Keratinocyte (primary cell): Measurements from ENCODE around the gene LRCOL1. TPM values are rescaled to one million over a fixed set of nuclear protein-coding genes. Genes with fewer than 3 reads are reported as not detected.

ENCODE experiments used
- DNase-seq: peaks from one replicate; pipeline ENCODE4 v3.0.0-alpha.2; 2011; ENCODE audit warnings: low read depth, missing footprints, low spot score
- FAIRE-seq: peaks from 2 replicates; lab custom pipeline; 2011; peaks lifted over from hg19 to GRCh38; lab: Jason Lieb, UNC
- H2AFZ ChIP-seq: 2 replicates; pipeline ENCODE4 v1.6.0; 2012; ENCODE audit warnings: low read length, control low read depth, inconsistent platforms; ENCODE audit not compliant: control insufficient read depth
- H3K27ac ChIP-seq: 2 replicates; pipeline ENCODE4 v1.5.1; 2011; ENCODE audit warnings: low read length; ENCODE audit not compliant: control insufficient read depth, insufficient read depth
- H3K27me3 ChIP-seq: 3 replicates; pipeline ENCODE4 v1.6.0; 2011; ENCODE audit warnings: low read length; ENCODE audit not compliant: control insufficient read depth, insufficient read depth; ENCODE audit errors: extremely low read depth
- H3K36me3 ChIP-seq, 2 experiments: 2 replicates in 1 of 2; 3 replicates in 1 of 2; pipeline ENCODE4 v1.5.1; 2011; ENCODE audit warnings: low read length in 2 of 2, mild to moderate bottlenecking in 1 of 2; ENCODE audit not compliant: control insufficient read depth in 2 of 2, insufficient read depth in 2 of 2; ENCODE audit errors: extremely low read depth in 1 of 2
- H3K4me1 ChIP-seq: 3 replicates; pipeline ENCODE4 v1.5.1; 2011; ENCODE audit warnings: low read length; ENCODE audit not compliant: control insufficient read depth, insufficient read depth; ENCODE audit errors: extremely low read depth
- H3K4me2 ChIP-seq: 3 replicates; pipeline ENCODE4 v1.6.0; 2011; ENCODE audit warnings: low read depth, low read length; ENCODE audit not compliant: control insufficient read depth, insufficient read depth; ENCODE audit errors: extremely low read depth
- H3K4me3 ChIP-seq, 3 experiments: fragments of 200-600 bp in 1 of 3; sonication (generic) in 1 of 3; 2 replicates in 2 of 3; 3 replicates in 1 of 3; pipeline ENCODE4 v1.5.1; 2011 to 2016; ENCODE audit warnings: low read length in 3 of 3, mild to moderate bottlenecking in 3 of 3, control low read depth in 2 of 3, inconsistent platforms in 1 of 3, low read depth in 1 of 3, mixed read lengths in 1 of 3, mixed run types in 1 of 3, moderate library complexity in 1 of 3; ENCODE audit not compliant: control insufficient read depth in 2 of 3, insufficient read depth in 2 of 3; ENCODE audit errors: extremely low read depth in 1 of 3
- H3K79me2 ChIP-seq: 2 replicates; pipeline ENCODE4 v1.6.0; 2012; ENCODE audit warnings: low read length; ENCODE audit not compliant: control insufficient read depth, insufficient read depth
- H3K9ac ChIP-seq: 3 replicates; pipeline ENCODE4 v1.6.0; 2011; ENCODE audit warnings: low read length; ENCODE audit not compliant: control insufficient read depth, insufficient read depth; ENCODE audit errors: extremely low read depth
- H3K9me1 ChIP-seq: 3 replicates; pipeline ENCODE4 v1.6.0; 2011; ENCODE audit warnings: low read length; ENCODE audit not compliant: control insufficient read depth, insufficient read depth; ENCODE audit errors: extremely low read depth
- H3K9me3 ChIP-seq: 2 replicates; pipeline ENCODE4 v1.5.1; 2012; ENCODE audit warnings: low read depth, low read length; ENCODE audit not compliant: control insufficient read depth
- H4K20me1 ChIP-seq: 3 replicates; pipeline ENCODE4 v1.6.0; 2011; ENCODE audit warnings: low read length; ENCODE audit not compliant: control insufficient read depth, insufficient read depth; ENCODE audit errors: extremely low read depth
- EZH2 ChIP-seq: IDR thresholded peaks from one replicate; pipeline ENCODE4 v1.6.1; 2012; ENCODE audit warnings: inconsistent platforms, mild to moderate bottlenecking, low read length, moderate library complexity
- dilution Hi-C: fragments of 300-500 bp; cut with MboI; formaldehyde crosslinking; loops from one replicate; pipeline ENCODE4 v1.7.0; 2020; ENCODE audit warnings: low sequenced_read_pairs; ENCODE audit not compliant: extremely low pct_ligation_motif_present
- polyA plus RNA-seq, 5 experiments: library from polyadenylated mRNA; depleted of rRNA in 3 of 5; stranded (reverse) in 3 of 5; stranded (forward) in 1 of 5; unstranded in 1 of 5; fragments of >200 nt; gene quantifications; 1 replicate in 1 of 5; 2 replicates in 3 of 5; 3 replicates in 1 of 5; pipeline versions ENCODE4 v1.2.1 to v1.2.3, GENCODE V29; 2011 to 2012; ENCODE audit warnings: missing spikeins in 2 of 5, low read depth in 1 of 5, low replicate concordance in 1 of 5
- TF ChIP-seq, protein P1 (sequence below), 3 experiments: IDR thresholded peaks in 1 of 3; conservative IDR thresholded peaks in 1 of 3; optimal IDR thresholded peaks in 1 of 3; 2 replicates in 2 of 3; 3 replicates in 1 of 3; pipeline versions ENCODE3 to v1.5.1; 2011; ENCODE audit warnings: low read length in 3 of 3, mild to moderate bottlenecking in 3 of 3, moderate library complexity in 2 of 3, control low read depth in 1 of 3, inconsistent platforms in 1 of 3; ENCODE audit not compliant: insufficient read depth in 2 of 3; ENCODE audit errors: extremely low read depth in 1 of 3

Gene LRCOL1
- polyA plus RNA-seq, 1 donor (not counting 4 experiments of a cell fraction or from before 2014, with no cell fraction given): not detected

DNA sequence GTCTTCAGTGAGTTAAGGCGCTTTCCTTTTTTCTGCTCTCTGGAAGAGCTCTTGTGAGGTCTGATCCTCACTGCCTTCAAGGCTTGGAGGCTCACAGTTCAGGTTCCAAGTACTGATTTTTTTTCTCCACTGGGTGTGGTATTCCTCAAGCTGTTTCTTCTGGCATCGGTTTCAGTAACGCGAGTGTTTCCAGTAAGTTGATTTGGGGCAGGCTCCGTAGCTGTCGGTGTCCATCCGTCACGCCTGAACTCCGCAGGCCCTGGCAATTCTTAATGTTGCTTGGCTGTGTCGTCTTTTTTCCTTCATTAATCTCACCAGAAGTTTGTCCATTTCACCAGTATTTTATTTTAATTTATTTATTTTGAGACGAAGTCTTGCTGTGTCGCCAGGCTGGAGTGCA, 30.6 kb downstream of the LRCOL1 start:
- Histone ChIP-seq H3K9me1 (no peaks in the 10 kb centered on the region), H3K9me3 (no peaks in the 10 kb centered on the region), H3K36me3 (peaks cover 4 to 17% of the 10 kb centered on the region in 2 experiments), H3K79me2 (no peaks in the 10 kb centered on the region), H3K4me1 (no peaks in the 10 kb centered on the region), H3K4me3 (no peak overlapping the region), H4K20me1 (no peaks in the 10 kb centered on the region), H3K27me3 (no peaks in the 10 kb centered on the region), H3K27ac (no peak overlapping the region), H2AFZ (no peak overlapping the region), H3K9ac (no peak overlapping the region), H3K4me2 (no peak overlapping the region)
- no peak for DNase-seq
- TF ChIP-seq, protein P1, sequence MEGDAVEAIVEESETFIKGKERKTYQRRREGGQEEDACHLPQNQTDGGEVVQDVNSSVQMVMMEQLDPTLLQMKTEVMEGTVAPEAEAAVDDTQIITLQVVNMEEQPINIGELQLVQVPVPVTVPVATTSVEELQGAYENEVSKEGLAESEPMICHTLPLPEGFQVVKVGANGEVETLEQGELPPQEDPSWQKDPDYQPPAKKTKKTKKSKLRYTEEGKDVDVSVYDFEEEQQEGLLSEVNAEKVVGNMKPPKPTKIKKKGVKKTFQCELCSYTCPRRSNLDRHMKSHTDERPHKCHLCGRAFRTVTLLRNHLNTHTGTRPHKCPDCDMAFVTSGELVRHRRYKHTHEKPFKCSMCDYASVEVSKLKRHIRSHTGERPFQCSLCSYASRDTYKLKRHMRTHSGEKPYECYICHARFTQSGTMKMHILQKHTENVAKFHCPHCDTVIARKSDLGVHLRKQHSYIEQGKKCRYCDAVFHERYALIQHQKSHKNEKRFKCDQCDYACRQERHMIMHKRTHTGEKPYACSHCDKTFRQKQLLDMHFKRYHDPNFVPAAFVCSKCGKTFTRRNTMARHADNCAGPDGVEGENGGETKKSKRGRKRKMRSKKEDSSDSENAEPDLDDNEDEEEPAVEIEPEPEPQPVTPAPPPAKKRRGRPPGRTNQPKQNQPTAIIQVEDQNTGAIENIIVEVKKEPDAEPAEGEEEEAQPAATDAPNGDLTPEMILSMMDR (optimal IDR thresholded peaks at IDR 0.05 in 1 of 3, IDR thresholded peaks at IDR 0.05 in 1 of 3, conservative IDR thresholded peaks at IDR 0.05 in 1 of 3; ENCODE audit: extremely low read depth in 1 of 3, insufficient read depth in 2 of 3, low read length in 3 of 3): no peak
- no peak for TF ChIP-seq EZH2
- FAIRE-seq: no peak
- dilution Hi-C loops: no loop called here

DNA sequence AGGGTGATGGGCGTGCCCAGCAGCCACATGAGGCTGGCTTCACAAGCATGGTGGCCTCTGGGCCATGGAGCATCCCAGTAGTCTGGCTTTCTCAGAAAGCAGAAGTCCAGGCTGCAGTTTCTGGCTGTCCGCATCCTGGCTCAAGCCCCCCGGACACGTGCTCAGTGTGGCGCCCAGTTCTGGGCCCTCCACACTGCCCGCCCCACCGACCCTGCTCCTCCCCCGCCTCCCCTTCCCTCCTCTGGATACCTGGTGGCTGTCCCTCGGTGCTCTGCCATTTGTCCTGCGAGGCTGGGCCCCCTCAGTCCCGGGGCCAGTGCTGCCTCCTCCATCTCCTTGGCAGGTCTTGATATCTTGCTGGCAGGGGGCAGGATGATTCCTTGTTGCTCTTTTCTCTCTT, 31.6 kb downstream of the LRCOL1 start:
- peaks cover 4 to 19% of the 10 kb centered on the region in 2 experiments for H3K36me3 ChIP-seq
- no peaks in the 10 kb centered on the region for H3K79me2 ChIP-seq
- no peak overlapping the region for H3K9ac ChIP-seq
- H3K4me2 ChIP-seq: no peak overlapping the region
- FAIRE-seq (no peak), DNase-seq (no peak)
- no peaks in the 10 kb centered on the region for H4K20me1 ChIP-seq
- H2AFZ ChIP-seq: no peak overlapping the region
- H3K27me3 ChIP-seq: no peaks in the 10 kb centered on the region
- H3K9me3 ChIP-seq: no peaks in the 10 kb centered on the region
- H3K4me3 ChIP-seq: no peak overlapping the region
- no peak overlapping the region for H3K27ac ChIP-seq
- H3K9me1 ChIP-seq: no peaks in the 10 kb centered on the region
- dilution Hi-C loops: no loop called here
- TF ChIP-seq, protein P1 (optimal IDR thresholded peaks at IDR 0.05 in 1 of 3, IDR thresholded peaks at IDR 0.05 in 1 of 3, conservative IDR thresholded peaks at IDR 0.05 in 1 of 3; ENCODE audit: extremely low read depth in 1 of 3, insufficient read depth in 2 of 3, low read length in 3 of 3): no peak
- no peak for TF ChIP-seq EZH2
- no peaks in the 10 kb centered on the region for H3K4me1 ChIP-seq
